HCT116 (cell line): Measurements from ENCODE around the gene SAC3D1. TPM values are rescaled to one million over a fixed set of nuclear protein-coding genes. Genes with fewer than 3 reads are reported as not detected.

Experiments used
- ATAC-seq: fragments of 200-7000 bp; cut with Tn5 transposase; 2 replicates; pipeline ENCODE4 v1.9.1; 2020; ENCODE audit warnings: mild to moderate bottlenecking, moderate library complexity
- BruUV-seq: library from RNA; stranded (reverse); fragments of 400-500 nt; replicated peaks from 2 replicates; lab custom pipeline; 2021; lab: Mats Ljungman, UMichigan
- CTCF ChIA-PET: fragments of 300-600 bp; sonication (Branson Sonifier 250); formaldehyde crosslinking; loops from one replicate; lab custom pipeline; 2021; ENCODE audit warnings: antibody characterized with exemption; lab: Charles Lee
- POLR2A ChIA-PET: fragments of 300-600, 350-600 bp; sonication (Branson Sonifier 250); formaldehyde crosslinking; loops from one replicate; lab custom pipeline; 2021; ENCODE audit warnings: antibody characterized with exemption; lab: Charles Lee
- RAD21 ChIA-PET, 2 experiments: fragments of 300-600 bp; sonication (Branson Sonifier 250); formaldehyde crosslinking; loops; one replicate each; lab custom pipeline; 2023; ENCODE audit warnings: low total read pairs in 2 of 2; ENCODE audit not compliant: uncharacterized antibody in 2 of 2, unreplicated experiment in 2 of 2, low non-redundant PET in 1 of 2; lab: Charles Lee
- DNase-seq: peaks from one replicate; pipeline ENCODE4 v3.0.0-alpha.2; 2010; ENCODE audit warnings: low read depth, low spot score
- H2AFZ ChIP-seq: fragments of 200-600 bp; shearing (Covaris generic), sonication (generic); 2 replicates; pipeline ENCODE4 v1.6.1; 2017; ENCODE audit warnings: low read depth, mixed run types, mixed read lengths, antibody characterized with exemption, low read length; ENCODE audit not compliant: poor library complexity, severe bottlenecking
- H3K27ac ChIP-seq: 2 replicates; pipeline ENCODE4 v1.5.1; 2012; ENCODE audit warnings: low read depth, low read length
- H3K27me3 ChIP-seq: fragments of 200-600 bp; sonication (generic); 2 replicates; pipeline ENCODE4 v1.6.1; 2016; ENCODE audit warnings: mixed run types, low read length, mixed read lengths; ENCODE audit not compliant: insufficient read depth
- H3K36me3 ChIP-seq, 2 experiments: fragments of 200-500 bp in 1 of 2; fragments of 200-600 bp in 1 of 2; sonication (Bioruptor generic) in 1 of 2; sonication (generic) in 1 of 2; 2 replicates each; pipeline versions ENCODE4 v1.5.1 to v1.6.1; 2014 to 2016; ENCODE audit warnings: low read length in 2 of 2, inconsistent platforms in 1 of 2, mixed read lengths in 1 of 2, mixed run types in 1 of 2; ENCODE audit not compliant: insufficient read depth in 2 of 2, control insufficient read depth in 1 of 2
- H3K4me1 ChIP-seq, 2 experiments: fragments of 200-600 bp in 1 of 2; sonication (generic) in 1 of 2; 2 replicates each; pipeline versions ENCODE4 v1.5.1 to v1.6.1; 2012 to 2017; ENCODE audit warnings: low read length in 2 of 2, inconsistent platforms in 1 of 2, mild to moderate bottlenecking in 1 of 2, mixed read lengths in 1 of 2, mixed run types in 1 of 2, moderate library complexity in 1 of 2; ENCODE audit not compliant: insufficient read depth in 2 of 2, control insufficient read depth in 1 of 2
- H3K4me2 ChIP-seq: fragments of 200-600 bp; sonication (generic); 2 replicates; pipeline ENCODE4 v1.6.1; 2017; ENCODE audit warnings: mixed run types, low read length, mixed read lengths
- H3K4me3 ChIP-seq, 2 experiments: fragments of 200-600 bp in 1 of 2; sonication (generic) in 1 of 2; replicated peaks in 1 of 2; 2 replicates each; pipeline ENCODE4 v1.5.1; 2011 to 2016; ENCODE audit warnings: low read length in 2 of 2, control low read depth in 1 of 2, low read depth in 1 of 2, mild to moderate bottlenecking in 1 of 2, mixed read lengths in 1 of 2, mixed run types in 1 of 2
- H3K79me2 ChIP-seq: fragments of 200-600 bp; sonication (generic); 2 replicates; pipeline ENCODE4 v1.6.1; 2017; ENCODE audit warnings: mild to moderate bottlenecking, mixed run types, low read length, moderate library complexity, mixed read lengths; ENCODE audit not compliant: insufficient read depth
- H3K9ac ChIP-seq: fragments of 200-600 bp; sonication (generic); 2 replicates; pipeline ENCODE4 v1.6.1; 2016; ENCODE audit warnings: low read length, mixed read lengths
- H3K9me2 ChIP-seq: fragments of 200-600 bp; sonication (generic), shearing (Covaris generic); 2 replicates; pipeline ENCODE4 v1.6.1; 2017; ENCODE audit warnings: mixed run types, mild to moderate bottlenecking, moderate library complexity; ENCODE audit not compliant: insufficient read depth
- H3K9me3 ChIP-seq, 2 experiments: fragments of 200-500 bp in 1 of 2; fragments of 200-600 bp in 1 of 2; sonication (Bioruptor generic) in 1 of 2; sonication (generic) in 1 of 2; 2 replicates each; pipeline ENCODE4 v1.6.1; 2014 to 2017; ENCODE audit warnings: low read length in 2 of 2, mixed read lengths in 2 of 2, inconsistent platforms in 1 of 2, low read depth in 1 of 2, mild to moderate bottlenecking in 1 of 2, mixed run types in 1 of 2, moderate library complexity in 1 of 2; ENCODE audit not compliant: control insufficient read depth in 1 of 2, insufficient read depth in 1 of 2
- H4K20me1 ChIP-seq: fragments of 200-600 bp; sonication (generic), shearing (Covaris generic); 2 replicates; pipeline ENCODE4 v1.6.1; 2017; ENCODE audit warnings: mixed run types, mild to moderate bottlenecking, moderate library complexity; ENCODE audit not compliant: insufficient read depth
- ATF3 ChIP-seq: IDR thresholded peaks from 2 replicates; pipeline ENCODE4 v1.6.1; 2012
- EGR1 ChIP-seq: IDR thresholded peaks from 2 replicates; pipeline ENCODE4 v1.6.1; 2012; ENCODE audit warnings: low read depth
- ELF1 ChIP-seq: IDR thresholded peaks from 2 replicates; pipeline ENCODE4 v1.6.1; 2012; ENCODE audit warnings: low read depth, borderline replicate concordance
- EZH2 ChIP-seq: fragments of 200-600 bp; sonication (generic); IDR thresholded peaks from 2 replicates; pipeline ENCODE4 v1.6.1; 2017; ENCODE audit warnings: antibody characterized with exemption, mixed run types
- EZH2phosphoT487 ChIP-seq: fragments of 200-600 bp; IDR thresholded peaks from 2 replicates; pipeline ENCODE4 v1.6.1; 2018; ENCODE audit warnings: antibody characterized with exemption, borderline replicate concordance
- FOSL1 ChIP-seq: IDR thresholded peaks from 2 replicates; pipeline ENCODE4 v1.6.1; 2012; ENCODE audit warnings: low read depth
- JUND ChIP-seq: IDR thresholded peaks from 2 replicates; pipeline ENCODE4 v1.6.1; 2012
- MAX ChIP-seq: IDR thresholded peaks from 2 replicates; pipeline ENCODE4 v1.6.1; 2012
- POLR2A ChIP-seq: IDR thresholded peaks from 2 replicates; pipeline ENCODE4 v1.7.0; 2011; ENCODE audit warnings: borderline replicate concordance; ENCODE audit not compliant: insufficient read depth, insufficient read length; ENCODE audit errors: extremely low read depth
- RAD21 ChIP-seq: IDR thresholded peaks from 2 replicates; pipeline ENCODE4 v1.6.1; 2012; ENCODE audit warnings: low read depth, mild to moderate bottlenecking
- REST ChIP-seq: IDR thresholded peaks from 2 replicates; pipeline ENCODE4 v1.6.1; 2012; ENCODE audit warnings: low read depth
- SIN3A ChIP-seq: IDR thresholded peaks from 2 replicates; pipeline ENCODE4 v1.6.1; 2012; ENCODE audit warnings: low read depth
- ZBTB33 ChIP-seq: IDR thresholded peaks from 2 replicates; pipeline ENCODE4 v1.6.1; 2011; ENCODE audit warnings: mild to moderate bottlenecking, low read length, moderate library complexity; ENCODE audit not compliant: insufficient replicate concordance; ENCODE audit errors: extremely low read depth
- ZFX ChIP-seq: fragments of 450-650 bp; IDR thresholded peaks from 2 replicates; pipeline ENCODE4 v1.6.1; 2017
- ZNF274 ChIP-seq: fragments of 200-500 bp; sonication (Bioruptor generic); IDR thresholded peaks from 2 replicates; pipeline ENCODE4 v1.6.1; 2014; ENCODE audit warnings: mild to moderate bottlenecking, low read depth, low read length, inconsistent platforms
- intact Hi-C: fragments of 100-400 bp; cut with micrococcal nuclease; formaldehyde crosslinking; loops from 2 replicates; pipeline ENCODE4 v1.10.0; 2022
- total RNA-seq: library from RNA; stranded (reverse); gene quantifications from one replicate; pipeline ENCODE4 v1.2.1, GENCODE V29; 2021; ENCODE audit not compliant: unreplicated experiment

The SAC3D1 gene
- total RNA-seq, 1 experiment from 2014 or later, result 36.9 TPM

- ChIA-PET POLR2A (no interaction called here), RAD21 (no interaction called here), CTCF (no interaction called here)
- Histone ChIP-seq H3K9ac (no peak overlapping the region), H3K9me3 (no peaks in the 10 kb centered on the region), H3K4me1 (peaks cover 0 to 10% of the 10 kb centered on the region in 2 experiments; a peak in 3 of 4 replicates), H3K79me2 (no peaks in the 10 kb centered on the region), H2AFZ (no peak overlapping the region), H4K20me1 (no peaks in the 10 kb centered on the region), H3K27me3 (no peaks in the 10 kb centered on the region), H3K9me2 (no peaks in the 10 kb centered on the region), H3K27ac (no peak overlapping the region), H3K36me3 (no peaks in the 10 kb centered on the region), H3K4me3 (no peak overlapping the region), H3K4me2 (no peak overlapping the region)
- intact Hi-C loops, result no loop called here
- no peak for ATAC-seq
- no peak for DNase-seq
- TF ChIP-seq ATF3 (no peak), RAD21 (no peak), JUND (no peak), ELF1 (no peak), EZH2phosphoT487 (no peak), POLR2A (no peak)
- no TSS peak for BruUV-seq
These were observed 13.0 kb downstream of the SAC3D1 start for GRCh38 chr11:65053827-65054508.

GRCh38 chr11:65055538-65055937 is 14.5 kb downstream of the SAC3D1 start:
- Histone ChIP-seq H3K36me3 (no peaks in the 10 kb centered on the region), H3K4me1 (peaks cover 0 to 4% of the 10 kb centered on the region in 2 experiments; a peak in 1 of 4 replicates), H3K27me3 (no peaks in the 10 kb centered on the region), H4K20me1 (no peaks in the 10 kb centered on the region), H3K27ac (no peak overlapping the region), H3K4me2 (no peak overlapping the region), H3K9me3 (no peaks in the 10 kb centered on the region), H2AFZ (no peak overlapping the region), H3K79me2 (no peaks in the 10 kb centered on the region), H3K9me2 (no peaks in the 10 kb centered on the region), H3K4me3 (no peak overlapping the region), H3K9ac (no peak overlapping the region)
- DNase-seq (no peak), ATAC-seq (no peak)
- intact Hi-C loops, result no loop called here
- no TSS peak for BruUV-seq
- RAD21 ChIA-PET, result no interaction called here
- CTCF ChIA-PET, result no interaction called here
- POLR2A ChIA-PET, result interaction anchor here (0.8 kb wide), 1 partner anchor 10 kb away, joined by 3 read pairs; no protein-coding TSS in a partner anchor
- TF ChIP-seq ZNF274, result no peak
- no peak for TF ChIP-seq JUND
- TF ChIP-seq FOSL1, result no peak
- no peak for TF ChIP-seq ELF1
- no peak for TF ChIP-seq MAX
- TF ChIP-seq ZFX, result no peak
- no peak for TF ChIP-seq EZH2
- no peak for TF ChIP-seq RAD21
- no peak for TF ChIP-seq REST
- no peak for TF ChIP-seq ZBTB33
- no peak for TF ChIP-seq SIN3A
- no peak for TF ChIP-seq EGR1
